ENCODE measurements around the gene IL20RA.
"Not testable (repeated sequence)": the region's sequence is repeated elsewhere in the genome, so short reads cannot be mapped to it uniquely, and the experiment has no call there.

The IL20RA gene

DNA sequence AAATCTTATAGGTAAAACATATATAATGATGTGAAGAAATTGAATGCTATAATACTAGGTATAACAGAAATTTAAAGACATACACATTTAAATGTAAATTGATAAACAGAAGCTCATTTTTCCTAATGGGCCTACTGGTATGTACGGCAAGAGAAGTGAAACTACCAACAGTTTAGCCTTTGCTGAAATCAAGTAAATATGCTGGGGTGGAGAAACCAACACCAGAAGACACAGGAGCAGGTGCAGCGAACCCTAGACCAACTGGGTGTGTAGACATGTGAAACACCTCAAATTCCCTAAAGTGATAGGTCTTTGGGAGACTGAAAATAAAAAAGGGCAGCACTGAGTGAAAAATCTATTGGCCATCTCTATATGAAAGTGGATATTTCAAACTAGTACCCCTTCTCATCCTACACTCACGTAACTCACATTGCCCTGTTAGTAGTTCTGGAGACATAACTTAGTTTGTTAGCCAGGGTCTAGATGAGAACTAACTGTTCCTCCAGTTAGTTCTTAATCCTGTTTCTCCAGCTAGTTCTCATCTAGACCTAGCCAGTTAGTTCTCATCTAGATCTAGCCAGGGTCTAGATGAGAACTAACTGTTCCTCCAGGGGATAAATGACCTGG, 69.6 kb downstream of the IL20RA start:
- DNase-seq (ENCODE audit: low spot score) (no peak), FAIRE-seq (no peak)

DNA sequence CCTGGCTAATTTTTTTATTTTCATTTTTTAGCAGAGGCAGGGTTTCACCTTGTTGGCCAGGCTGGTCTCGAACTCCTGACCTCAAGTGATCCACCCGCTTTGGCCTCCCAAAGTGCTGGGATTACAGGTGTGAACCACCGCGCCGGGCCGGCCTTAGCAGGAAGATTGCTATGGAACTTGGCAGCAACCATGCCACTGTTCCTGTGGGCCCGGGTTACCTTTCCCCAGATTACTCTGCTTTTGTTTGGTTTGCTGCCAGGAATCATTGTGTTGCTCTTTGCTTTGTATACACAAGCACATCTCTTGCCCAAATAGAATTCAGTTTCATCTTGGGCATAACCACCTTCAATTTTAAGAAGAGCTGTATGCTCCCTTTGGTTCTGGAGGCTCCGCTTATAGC, 71.0 kb downstream of the IL20RA start:
- not testable (repeated sequence) for DNase-seq (ENCODE audit: low spot score); FAIRE-seq

DNA sequence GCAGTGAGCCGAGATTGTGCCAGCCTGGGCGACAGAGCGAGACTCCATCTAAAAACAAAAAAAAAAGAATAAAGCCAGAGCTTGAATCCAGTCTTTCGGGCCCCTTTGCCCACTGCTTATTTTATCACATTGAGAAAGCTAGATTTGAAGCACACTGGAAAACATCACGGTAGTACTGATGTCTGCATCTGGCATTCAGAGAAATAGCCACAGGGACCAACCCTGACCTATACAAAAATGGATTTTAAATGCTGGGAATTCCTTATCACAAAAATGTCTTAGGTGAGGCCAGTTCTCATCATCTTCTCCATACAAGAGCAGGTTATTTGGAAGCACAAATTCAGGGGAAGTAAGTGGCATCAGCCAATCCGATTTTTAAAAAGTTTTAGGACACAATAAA, 73.2 kb downstream of the IL20RA start:
- DNase-seq (ENCODE audit: low spot score) (no peak), FAIRE-seq (no peak)

DNA sequence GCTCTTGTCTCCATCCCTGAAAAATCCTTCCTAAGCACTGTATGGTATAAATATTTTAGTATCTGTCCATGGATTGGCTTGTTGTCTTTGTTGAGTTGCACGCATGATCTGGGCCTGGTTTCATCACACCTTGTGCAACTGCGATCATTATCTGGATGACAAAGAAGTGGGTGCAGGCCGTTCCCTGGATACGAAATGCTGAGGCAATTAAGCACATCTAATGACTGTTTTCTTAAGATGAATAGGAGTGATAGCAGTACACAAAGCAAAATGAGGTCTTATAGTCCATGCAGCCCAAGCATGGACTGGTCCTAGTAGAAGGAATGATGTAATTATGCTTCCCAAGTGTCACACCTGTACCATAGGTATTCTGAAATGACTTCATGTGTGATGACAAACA, 74.8 kb downstream of the IL20RA start:
- no peak for DNase-seq (ENCODE audit: low spot score)
- peak; percentile 9 for FAIRE-seq

DNA sequence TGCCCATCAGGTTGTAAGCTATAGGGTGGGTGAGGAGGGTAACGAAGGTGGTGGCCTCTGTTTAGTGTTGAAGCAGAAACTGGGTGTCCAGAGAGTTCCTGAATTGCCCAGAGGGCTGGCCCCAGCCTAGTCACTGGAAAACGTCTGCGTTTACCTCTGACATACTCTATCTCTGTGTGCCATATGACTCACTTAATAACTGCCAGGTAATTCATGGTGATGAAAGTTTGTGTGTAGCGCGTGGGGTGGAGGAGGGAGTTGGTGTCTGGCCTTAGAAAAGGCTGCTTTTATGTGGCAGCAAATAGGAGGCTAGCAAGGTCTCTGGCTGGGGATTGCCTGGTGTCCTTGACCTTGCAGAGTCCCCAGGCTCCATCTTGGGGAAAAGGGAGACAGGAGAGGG, 75.3 kb downstream of the IL20RA start:
- DNase-seq (ENCODE audit: low spot score) (no peak), FAIRE-seq (no peak)

DNA sequence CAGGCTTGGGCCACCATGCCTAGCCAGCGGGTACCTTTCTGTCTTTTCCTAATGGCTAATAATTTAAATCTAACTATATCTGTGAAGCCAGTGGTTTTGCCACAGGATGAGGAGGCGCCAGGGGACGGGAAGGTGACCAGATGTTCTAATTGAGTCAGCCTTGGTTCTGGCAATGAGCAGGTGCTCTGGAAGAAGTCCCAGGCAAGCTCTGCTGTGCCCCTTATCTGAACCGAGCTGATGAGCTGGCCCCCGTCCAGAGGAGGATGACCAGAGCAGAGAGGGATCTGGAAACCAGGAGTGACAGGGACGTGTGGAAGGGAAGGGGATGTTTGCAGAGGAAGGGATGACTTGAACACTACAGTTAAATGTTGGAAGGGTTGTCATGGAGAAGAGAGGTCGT, 75.9 kb downstream of the IL20RA start:
- FAIRE-seq (no peak), DNase-seq (ENCODE audit: low spot score) (no peak)

DNA sequence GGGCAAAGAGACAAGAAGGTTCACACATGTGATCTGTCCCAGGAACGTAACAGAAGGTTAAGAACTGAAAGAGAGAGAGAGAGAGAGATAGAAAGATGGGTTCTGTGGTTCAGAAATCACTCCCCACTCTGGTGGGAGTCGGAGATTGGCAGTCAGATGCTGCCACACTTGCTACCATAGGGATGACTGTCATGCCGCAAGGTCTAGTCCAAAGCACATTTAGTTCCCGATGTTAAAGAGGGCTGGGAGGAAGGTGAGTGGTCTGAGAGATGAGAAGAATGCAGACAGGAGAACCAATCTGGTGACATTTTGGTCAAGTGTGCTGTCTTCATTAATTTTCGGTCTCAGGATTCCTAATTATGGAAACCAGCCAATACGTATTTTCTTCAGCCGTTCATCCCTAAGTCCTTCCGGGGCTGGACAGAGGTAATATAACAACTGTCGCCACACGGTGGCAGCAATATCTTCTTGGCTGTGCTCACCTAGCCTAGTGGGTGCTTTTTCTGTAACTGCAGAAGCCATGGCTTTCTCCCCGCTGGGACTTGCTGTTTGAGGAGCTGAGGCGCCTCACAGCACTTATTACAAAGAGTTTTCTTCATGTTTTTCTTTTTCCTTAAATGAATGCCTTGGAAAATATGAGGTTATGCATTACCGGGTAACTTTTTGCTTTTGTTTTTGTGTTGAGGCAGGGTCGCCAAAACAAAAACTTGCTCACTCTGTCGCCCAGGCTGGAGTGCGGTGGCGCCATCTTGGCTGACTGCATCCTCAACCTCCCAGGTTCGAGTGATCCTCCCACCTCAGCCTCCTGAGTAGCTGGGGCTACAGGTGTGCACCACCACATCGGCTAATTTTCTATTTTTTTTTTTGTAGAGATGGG, 76.7 kb downstream of the IL20RA start:
- FAIRE-seq (no peak), DNase-seq (ENCODE audit: low spot score) (peak; percentile 78)

DNA sequence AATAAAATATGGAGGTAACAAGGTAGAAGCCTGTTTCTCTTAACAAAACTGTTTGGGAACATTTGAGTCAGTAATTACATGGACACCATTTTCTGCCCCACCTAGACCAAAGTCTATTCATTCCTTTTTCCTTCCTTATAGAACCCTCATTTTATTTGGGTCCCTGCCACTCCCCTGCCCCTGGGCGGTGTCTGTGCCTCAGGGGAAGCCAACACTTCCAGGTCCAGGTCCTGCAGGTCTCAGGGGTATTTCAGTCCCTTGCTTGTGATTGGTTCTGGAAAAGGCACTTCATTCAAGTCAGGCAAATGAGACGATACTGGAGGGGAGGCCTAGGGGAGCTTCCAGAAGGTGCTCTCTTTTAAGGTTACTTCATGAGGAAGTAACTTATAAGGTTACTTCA, 80.4 kb downstream of the IL20RA start:
- FAIRE-seq (no peak), DNase-seq (ENCODE audit: low spot score) (no peak)

DNA sequence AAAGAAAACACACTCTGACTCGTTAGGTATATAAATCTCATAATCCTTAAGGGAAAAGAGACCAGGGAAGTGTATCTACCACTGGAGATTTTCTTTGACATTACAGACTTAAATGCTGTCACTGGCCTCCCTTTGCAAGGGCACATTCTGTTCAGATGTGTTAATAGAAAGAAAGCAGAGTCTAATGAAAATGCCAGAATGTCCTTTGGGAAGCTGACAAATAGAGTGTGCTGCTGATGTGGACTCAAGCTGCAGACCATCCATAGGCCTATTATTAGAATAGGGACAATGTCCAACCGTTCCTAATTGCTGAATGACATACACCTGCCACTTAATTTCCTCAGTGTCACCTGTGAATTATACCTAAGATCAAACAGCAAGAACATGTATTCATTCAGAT, 81.5 kb downstream of the IL20RA start:
- FAIRE-seq (peak; percentile 9), DNase-seq (ENCODE audit: low spot score) (no peak)

DNA sequence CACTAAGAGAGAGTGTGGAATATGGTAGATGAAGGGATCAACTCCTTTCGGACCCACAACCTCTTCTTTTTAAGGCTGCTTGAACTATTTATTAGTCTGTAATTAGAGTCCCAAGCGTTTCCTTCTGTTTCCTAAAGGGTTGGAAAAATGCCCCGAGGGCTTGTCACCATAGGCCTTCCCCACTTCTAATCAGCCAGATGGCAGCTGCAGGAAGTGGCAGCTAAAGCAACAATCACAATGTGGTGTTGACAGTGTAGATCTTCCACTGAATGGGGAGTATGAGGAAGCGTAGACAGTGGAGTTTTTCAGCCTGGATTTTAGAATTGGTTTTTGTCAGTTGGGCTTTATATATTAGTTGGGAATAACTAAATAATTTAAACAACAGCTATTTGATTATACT, 82.1 kb downstream of the IL20RA start:
- DNase-seq (ENCODE audit: low spot score) (no peak), FAIRE-seq (no peak)

DNA sequence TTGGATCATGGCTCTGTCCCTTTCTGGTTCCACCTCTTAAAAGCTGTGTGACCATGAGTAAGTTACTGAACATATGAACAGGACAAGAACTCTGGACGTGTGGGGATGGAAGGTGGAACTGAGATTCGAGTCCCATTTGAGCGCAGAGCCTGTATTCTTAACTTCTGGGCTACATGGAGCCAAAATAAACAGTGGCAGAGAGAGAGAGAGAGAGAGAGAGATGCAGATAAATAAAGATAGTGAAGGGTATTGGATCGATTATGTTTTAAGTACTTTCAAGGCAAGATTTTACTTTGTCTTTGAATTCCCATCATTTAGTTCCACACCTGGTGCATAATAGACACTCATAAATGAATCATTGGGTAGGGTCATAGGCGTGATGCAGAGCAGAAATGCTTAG, 82.9 kb downstream of the IL20RA start:
- DNase-seq (ENCODE audit: low spot score), result no peak
- no peak for FAIRE-seq

DNA sequence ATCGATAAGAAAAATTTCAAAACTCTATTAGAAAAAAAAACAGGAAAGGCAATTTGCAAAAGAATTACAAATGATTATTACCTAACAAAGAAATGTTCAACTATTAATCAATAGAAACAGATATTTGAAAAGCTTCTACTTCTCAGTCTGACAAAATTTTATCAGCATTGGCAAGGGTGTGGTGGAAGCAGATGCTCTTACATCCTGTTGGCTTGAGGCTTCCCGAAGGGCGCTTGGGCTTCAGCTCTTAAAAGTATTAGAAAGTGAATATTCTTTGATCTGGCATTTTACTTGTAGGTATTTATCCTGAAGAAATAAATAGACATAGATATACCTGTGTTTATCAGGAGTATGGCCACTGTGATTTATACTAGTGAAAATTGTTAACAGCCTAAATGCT, 84.0 kb downstream of the IL20RA start:
- no peak for DNase-seq (ENCODE audit: low spot score)
- no peak for FAIRE-seq

DNA sequence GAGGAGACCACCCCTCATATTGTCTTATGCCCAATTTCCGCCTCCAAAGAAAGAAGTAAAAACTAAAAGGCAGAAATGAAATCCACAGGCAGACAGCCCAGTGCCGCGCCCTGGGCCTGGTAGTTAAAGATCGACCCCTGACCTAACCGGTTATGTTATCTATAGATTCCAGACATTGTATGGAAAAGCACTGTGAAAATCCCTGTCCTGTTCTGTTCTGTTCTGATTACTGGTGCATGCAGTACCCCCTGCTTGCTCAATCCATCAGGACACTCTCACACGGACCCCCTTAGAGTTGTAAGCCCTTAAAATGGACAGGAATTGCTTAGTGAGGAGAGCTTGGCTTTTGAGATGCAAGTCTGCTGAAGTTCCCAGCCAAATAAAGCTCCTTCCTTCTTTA, 84.8 kb downstream of the IL20RA start:
- DNase-seq (ENCODE audit: low spot score); FAIRE-seq: not testable (repeated sequence)

DNA sequence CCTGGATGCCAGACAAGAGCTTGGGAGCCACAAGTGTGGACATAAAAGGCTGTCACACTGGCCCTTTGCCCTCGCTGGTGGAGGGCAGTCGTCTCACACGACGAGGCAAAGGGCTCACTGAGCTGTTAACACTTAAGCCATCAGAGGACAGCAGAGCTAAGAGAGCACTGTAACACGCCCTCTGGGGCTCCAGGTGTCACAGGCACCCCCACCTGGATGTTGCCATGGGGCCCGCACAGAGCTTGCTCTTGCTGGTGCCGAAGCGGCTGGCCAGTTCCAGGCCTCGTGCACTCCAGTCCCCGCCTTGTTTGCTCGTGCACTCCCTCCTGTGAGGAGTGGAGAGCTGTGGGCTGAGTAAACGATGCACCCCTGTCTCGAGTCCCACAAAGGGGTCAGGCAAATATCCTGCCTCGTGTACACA, 85.3 kb downstream of the IL20RA start:
- DNase-seq (ENCODE audit: low spot score) (no peak), FAIRE-seq (no peak)

DNA sequence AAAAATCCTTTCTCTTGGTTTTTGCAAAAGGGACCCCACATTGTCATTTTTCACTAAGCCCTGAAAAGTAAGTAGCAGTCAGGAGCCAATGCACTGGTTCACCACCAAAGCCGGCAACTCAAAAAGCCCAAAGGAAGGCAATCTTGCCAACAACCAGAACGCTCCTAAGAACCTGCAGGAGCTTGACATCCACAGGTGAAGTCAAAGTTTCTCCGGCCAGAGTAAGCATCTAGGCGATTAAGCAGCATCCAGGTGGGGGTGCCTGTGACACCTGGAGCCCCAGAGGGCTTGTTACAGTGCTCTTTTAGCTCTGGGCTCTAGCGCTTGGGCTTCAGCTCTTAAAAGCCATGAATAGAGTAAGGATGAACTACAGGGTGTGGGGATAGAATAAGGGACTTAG, 86.6 kb downstream of the IL20RA start:
- DNase-seq (ENCODE audit: low spot score) (no peak), FAIRE-seq (no peak)

DNA sequence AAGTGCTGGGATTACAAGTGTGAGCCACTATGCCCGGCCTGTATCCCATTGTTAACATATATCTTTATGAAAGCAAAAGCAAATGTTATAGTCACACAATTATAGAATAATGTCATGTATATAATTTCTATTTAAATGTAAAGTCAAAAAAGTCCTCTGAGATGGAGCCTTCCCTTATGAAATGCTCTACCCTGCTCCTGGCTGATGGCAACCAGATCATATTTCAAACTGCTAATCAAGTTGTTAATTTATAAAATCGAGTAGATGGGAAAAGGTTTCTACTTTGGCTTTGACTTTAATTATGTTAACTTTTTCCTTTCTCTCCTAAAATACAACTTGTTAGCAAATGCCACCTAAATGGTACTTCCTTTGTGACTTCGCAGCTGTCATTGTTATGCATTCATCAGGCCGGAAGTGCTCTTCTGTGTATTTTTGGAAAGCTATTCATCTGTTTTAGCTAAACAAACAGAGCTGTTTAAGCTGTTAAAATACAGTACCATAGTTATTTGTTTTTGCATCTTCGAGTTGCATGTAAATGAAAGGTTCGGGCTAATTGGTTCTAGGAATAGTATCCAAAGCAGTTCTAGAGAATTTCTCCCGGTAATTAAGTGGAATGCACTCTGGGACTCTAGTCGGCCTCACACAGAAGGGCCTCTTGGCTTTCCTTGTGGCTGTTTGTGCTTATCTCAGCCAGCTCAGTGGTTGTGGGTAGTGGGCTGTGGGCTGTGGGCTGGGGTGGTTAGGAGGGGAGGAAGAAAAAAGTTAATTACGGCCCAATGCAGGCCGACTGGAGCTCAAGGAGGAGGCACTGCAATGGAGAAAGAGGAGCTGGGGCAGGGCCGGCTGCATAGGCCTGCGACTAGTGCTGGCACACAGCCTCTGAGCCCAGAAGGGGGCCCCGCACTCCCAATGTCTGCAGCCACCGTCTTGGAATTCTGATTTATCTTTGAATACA, 87.9 kb downstream of the IL20RA start:
- FAIRE-seq, result no peak
- DNase-seq (ENCODE audit: low spot score), result no peak

DNA sequence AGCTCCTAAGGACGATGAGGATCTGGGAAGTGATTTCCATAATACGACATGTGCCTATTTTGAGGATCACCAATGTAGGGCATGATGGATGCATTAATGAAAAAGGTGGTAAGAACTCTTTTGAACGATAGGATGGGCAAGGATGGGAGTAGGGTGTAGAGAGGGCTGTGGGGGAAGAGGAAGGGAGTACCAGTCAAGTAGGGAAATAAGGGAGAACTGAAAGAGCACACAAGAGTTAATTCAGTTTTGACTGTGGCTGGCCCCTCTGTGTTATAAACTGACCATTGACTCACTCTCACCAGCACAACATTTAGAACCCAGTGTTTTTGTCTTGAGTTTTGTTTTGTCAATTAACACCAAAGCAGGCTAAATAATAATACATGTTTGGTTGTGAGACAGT, 89.6 kb downstream of the IL20RA start:
- no peak for FAIRE-seq
- DNase-seq (ENCODE audit: low spot score), result no peak

DNA sequence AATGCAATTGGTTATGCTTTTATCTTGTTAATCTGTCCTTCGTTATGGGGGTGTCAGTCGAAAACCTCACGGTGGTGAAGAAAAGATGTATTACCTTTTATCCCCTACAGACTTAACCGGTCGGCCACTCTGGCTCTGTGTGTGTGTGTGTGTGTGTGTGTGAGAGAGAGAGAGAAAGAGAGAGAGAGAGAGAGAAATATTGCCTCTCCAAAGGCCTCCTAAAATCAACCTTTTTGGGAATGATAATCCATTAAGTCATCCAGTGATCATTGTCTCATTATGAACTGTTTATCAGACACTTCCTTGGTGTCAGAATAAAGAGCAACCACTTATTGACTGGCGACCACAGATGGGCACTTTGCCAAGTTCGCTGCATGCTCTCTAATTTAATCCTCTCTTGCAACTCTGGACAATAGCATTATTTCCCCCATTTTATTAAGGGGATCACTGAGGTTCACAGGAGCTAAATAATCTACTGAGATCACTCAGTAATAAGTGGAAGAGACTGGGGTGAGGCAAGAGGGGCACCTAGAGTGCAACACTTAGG, 92.0 kb downstream of the IL20RA start:
- FAIRE-seq, result no peak
- DNase-seq (ENCODE audit: low spot score), result no peak

DNA sequence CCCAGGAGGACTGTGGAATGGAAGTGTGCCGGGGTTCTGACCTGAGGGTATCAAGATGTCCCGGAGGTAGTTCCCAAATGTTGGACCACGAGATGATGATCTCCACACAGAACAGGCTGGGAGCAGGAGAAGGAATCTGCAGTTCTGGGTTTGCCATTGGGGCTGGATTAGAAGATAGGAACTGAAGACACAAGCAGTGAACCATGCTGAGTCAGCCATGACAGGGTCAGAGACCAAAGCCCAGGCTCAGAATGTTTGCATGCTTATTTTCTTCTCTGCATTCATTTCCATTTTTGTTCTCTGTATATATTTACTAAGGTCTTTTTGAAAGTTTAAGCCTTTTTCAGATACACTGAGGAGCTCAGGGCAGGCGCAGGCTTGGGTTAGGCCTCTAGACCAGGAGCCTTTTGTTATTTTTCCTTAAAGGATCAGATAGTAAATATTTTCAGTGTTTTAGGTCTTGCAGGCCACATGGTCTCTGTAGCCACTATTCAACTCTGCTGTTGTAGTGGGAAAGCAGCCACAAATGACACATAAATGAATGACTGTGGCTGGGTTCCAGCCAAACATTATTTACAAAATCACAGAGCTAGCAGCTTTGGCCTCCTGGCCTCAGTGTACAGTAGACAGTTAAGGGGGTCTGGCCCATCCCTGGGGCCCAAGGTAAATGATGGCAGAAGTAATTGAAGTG, 94.2 kb downstream of the IL20RA start:
- DNase-seq (ENCODE audit: low spot score) (no peak), FAIRE-seq (no peak)

Measured in urothelium cell line (cell line).